ENCODE measurements around the gene PLXDC1.

Gene PLXDC1

GRCh38 chr17:39104657-39105056, 46.8 kb downstream of the PLXDC1 start:
- TF ChIP-seq CTCF (IDR thresholded peaks at IDR 0.05; ENCODE audit: low read depth, low read length), result no peak
- no peak for DNase-seq (ENCODE audit: extremely low read depth, low read depth)

- TF ChIP-seq CTCF (IDR thresholded peaks at IDR 0.05; ENCODE audit: low read depth, low read length), result no peak
- no peak for DNase-seq (ENCODE audit: extremely low read depth, low read depth)
Measured at GRCh38 chr17:39104046-39104445, 47.4 kb downstream of the PLXDC1 start.

GRCh38 chr17:39101091-39101490, 50.3 kb downstream of the PLXDC1 start:
- no peak for TF ChIP-seq CTCF (IDR thresholded peaks at IDR 0.05; ENCODE audit: low read depth, low read length)
- DNase-seq (ENCODE audit: extremely low read depth, low read depth), result no peak

- no peak for TF ChIP-seq CTCF (IDR thresholded peaks at IDR 0.05; ENCODE audit: low read depth, low read length)
- DNase-seq (ENCODE audit: extremely low read depth, low read depth), result no peak
Measured at GRCh38 chr17:39100530-39100929, 50.9 kb downstream of the PLXDC1 start.

- no peak for DNase-seq (ENCODE audit: extremely low read depth, low read depth)
Measured at GRCh38 chr17:39099663-39100286, 51.7 kb downstream of the PLXDC1 start.

GRCh38 chr17:39098588-39098987, 52.8 kb downstream of the PLXDC1 start:
- no peak for DNase-seq (ENCODE audit: extremely low read depth, low read depth)
- TF ChIP-seq CTCF (IDR thresholded peaks at IDR 0.05; ENCODE audit: low read depth, low read length), result no peak

More at GRCh38 chr17:39099663-39100286, 51.7 kb downstream of the PLXDC1 start:
- TF ChIP-seq CTCF (IDR thresholded peaks at IDR 0.05; ENCODE audit: low read depth, low read length), result no peak

- no peak for TF ChIP-seq CTCF (IDR thresholded peaks at IDR 0.05; ENCODE audit: low read depth, low read length)
- DNase-seq (ENCODE audit: extremely low read depth, low read depth), result no peak
Measured at GRCh38 chr17:39097537-39097936, 53.9 kb downstream of the PLXDC1 start.
